T follicular helper cell (primary cell): ENCODE results near the gene VRTN.
"Not testable (repeated sequence)": the region's sequence is repeated elsewhere in the genome, so short reads cannot be mapped to it uniquely, and the experiment has no call there.

Source experiments
- DNase-seq: peaks from one replicate; pipeline ENCODE4 v3.0.0-alpha.2; 2020; ENCODE audit warnings: low read depth
- total RNA-seq, 2 experiments: gene quantifications; one replicate each; lab custom pipeline; 2026; lab: John Stamatoyannopoulos, UW

Gene VRTN, protein sequence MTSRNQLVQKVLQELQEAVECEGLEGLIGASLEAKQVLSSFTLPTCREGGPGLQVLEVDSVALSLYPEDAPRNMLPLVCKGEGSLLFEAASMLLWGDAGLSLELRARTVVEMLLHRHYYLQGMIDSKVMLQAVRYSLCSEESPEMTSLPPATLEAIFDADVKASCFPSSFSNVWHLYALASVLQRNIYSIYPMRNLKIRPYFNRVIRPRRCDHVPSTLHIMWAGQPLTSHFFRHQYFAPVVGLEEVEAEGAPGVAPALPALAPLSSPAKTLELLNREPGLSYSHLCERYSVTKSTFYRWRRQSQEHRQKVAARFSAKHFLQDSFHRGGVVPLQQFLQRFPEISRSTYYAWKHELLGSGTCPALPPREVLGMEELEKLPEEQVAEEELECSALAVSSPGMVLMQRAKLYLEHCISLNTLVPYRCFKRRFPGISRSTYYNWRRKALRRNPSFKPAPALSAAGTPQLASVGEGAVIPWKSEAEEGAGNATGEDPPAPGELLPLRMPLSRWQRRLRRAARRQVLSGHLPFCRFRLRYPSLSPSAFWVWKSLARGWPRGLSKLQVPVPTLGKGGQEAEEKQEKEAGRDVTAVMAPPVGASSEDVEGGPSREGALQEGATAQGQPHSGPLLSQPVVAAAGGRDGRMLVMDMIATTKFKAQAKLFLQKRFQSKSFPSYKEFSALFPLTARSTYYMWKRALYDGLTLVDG
- total RNA-seq = 0 reads per million in 2 experiments

GRCh38 chr14:74348241-74348734, at the start of gene VRTN:
VRTN (plus strand) TSS chr14:74348471; CDS start chr14:74356784, 8,313 bp downstream.
- no peak for DNase-seq

- no peak for DNase-seq
Measured at GRCh38 chr14:74299061-74299545, 49.2 kb upstream of the VRTN start.

GRCh38 chr14:74301594-74302151, 46.6 kb upstream of the VRTN start:
- no peak for DNase-seq

- no peak for DNase-seq
Measured at GRCh38 chr14:74302152-74302628, 46.1 kb upstream of the VRTN start.

GRCh38 chr14:74302634-74303569, 45.4 kb upstream of the VRTN start, which contains the start of gene ABCD4:
ABCD4 (minus strand) TSS chr14:74302934; CDS start chr14:74302912, 22 bp downstream.
- DNase-seq = peak; percentile 54

DNA sequence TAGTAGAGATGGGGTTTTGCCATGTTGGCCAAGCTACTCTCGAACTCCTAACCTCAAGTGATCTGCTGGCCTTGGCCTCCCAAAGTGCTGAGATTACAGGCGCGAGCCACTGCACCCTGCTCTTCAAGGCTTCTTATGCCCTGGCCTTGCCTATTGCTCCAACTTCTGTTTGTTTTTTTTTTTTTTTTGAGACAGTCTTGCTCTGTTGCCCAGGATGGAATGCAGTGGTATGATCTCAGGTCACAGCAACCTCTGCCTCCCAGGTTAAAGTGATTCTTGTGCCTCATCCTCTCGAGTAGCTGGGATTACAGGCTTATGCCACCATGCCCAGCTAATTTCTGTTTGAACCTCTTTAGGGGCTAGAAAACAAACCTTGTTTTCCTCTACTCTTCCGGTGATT, 39.6 kb upstream of the VRTN start:
- DNase-seq = no peak

- no peak for DNase-seq
Measured at GRCh38 chr14:74309125-74310022, 38.9 kb upstream of the VRTN start.

DNA sequence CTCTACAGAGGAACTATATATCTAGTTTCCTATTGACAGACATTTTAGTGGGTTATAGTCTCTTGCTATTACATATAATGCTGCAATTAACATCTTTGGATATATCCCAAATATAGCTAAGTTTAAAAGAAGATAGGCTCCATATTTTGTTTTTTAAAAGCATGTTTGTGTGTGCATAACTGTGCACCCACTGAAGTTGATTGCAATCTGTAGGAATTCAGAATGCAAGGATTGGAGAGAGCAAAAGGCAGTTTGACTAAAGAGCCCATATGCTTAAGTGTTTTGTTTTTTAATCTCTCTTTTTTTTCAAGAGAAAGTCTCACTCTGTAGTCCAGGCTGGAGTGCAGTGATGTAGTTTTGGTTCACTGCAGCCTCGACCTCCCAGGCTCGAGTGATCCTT, 36.1 kb upstream of the VRTN start:
- no peak for DNase-seq

DNA sequence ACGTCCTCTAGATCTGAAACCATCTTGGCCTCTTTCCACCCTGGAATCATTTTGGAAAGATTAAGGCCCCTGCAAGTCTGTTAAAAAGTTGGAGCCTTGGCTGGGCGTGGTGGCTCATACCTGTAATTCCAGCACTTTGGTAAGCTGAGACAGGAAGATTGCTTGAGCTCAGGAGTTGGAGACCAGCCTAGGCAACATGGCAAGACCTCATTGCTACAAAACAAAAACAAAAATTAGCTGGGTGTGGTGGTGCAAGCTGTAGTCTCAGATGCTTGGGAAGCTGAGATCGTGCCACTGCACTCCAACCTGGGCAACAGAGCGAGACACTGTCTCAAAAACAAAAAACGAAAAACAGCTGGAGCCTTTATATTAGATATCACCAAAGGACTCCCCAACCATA, 34.7 kb upstream of the VRTN start:
- no peak for DNase-seq

DNA sequence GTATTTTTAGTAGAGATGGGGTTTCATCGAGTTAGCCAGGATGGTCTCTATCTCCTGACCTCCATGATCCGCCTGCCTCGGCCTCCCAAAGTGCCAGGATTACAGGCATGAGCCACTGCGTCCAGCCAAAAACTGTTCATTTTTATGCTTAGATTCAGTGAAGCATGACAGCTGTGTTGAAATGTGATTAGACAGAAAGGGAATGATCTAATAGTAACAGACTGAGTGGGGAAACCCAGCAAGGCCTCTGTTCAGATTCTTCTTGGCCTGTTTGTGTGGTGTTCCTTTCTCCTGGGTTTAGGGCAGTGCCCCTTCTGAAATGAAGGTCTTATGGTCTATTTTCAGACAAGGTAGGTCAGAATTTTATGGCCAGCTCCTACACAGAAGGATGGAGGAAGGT, 33.7 kb upstream of the VRTN start:
- DNase-seq = no peak

DNA sequence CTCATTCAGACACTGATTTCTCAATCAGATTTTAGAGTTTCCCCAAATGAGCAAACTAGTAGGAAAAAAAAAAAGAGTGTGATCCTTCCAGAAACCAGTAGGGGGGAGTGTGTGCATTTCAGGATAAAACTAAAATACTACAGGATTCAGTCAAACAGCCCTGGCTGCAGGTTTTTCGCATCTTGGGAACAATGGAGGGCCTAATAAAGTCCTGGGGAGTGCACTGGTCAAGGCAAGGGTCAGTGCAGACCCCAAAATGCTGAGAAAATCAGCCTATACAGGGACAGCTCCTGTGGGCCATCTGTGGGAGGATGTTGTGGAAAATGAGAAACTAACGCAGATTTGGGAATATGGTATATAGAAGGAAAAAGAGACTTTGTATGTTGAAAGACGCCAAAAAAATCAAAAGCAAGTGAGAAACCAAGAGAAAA, 23.3 kb upstream of the VRTN start:
- no peak for DNase-seq

- DNase-seq = no peak
Measured at GRCh38 chr14:74325446-74325845, 22.8 kb upstream of the VRTN start.

DNA sequence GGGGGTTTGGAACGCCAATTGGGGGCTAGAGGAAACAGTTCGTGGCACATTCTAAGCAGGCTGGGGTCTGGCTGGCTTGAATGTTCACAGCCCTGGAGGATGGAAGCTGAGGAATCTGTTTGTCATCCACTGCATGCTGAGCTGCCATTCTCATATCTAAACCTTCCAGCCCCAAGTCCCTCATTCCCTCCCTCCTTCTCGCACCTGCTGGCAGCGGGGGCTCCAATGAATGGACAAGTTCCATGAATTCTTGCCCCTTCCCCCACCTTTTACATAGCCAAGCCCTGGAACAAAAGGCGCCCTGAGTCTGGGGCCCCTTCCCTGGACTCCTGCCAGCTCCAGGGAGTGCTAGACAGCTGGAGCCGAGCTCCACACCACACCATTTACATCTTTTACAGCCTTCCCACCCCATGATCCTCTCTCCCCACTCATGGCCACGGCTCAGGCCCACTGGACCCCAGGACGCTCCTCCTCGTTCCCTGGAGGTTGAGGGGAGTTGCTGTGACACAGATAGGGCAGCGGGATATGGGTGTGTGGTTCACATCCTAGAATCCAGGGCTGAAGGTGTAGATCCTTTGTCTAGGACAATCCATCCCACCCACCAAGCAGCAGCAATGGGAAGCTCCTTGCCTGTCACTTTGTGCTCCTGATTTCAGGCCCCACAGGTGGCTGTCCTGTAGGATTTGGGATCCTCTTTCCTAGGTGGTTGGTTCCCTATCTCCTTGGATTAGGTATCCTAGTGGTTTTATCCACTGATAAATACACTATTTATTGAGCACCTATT, 21.7 kb upstream of the VRTN start:
- DNase-seq = no peak

DNA sequence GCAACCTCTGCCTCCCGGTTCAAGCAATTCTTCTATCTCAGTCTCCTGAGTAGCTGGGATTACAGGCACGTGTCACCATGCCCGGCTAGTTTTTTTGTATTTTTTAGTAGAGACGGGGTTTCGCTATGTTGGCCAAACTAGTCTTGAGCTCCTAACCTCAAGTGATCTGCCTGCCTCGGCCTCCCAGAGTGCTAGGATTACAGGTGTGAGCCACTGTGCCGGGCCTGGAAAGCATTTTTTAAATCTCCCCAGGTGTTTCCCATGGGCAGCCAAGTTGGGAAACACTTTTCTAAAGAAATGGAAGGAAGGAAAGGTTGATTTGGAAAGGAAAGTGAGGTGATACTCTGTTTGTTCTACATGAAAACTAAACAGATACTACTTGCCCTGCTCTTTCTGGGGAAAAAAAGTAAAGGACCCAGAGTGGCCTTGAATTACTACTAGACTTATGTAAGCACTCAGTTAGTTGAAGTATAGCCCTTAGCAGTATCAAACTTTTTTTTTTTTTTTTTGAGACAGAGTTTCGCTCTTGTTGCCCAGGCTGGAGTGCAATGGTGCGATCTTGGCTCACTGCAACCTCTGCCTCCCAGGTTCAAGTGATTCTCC, 18.2 kb upstream of the VRTN start:
- DNase-seq = not testable (repeated sequence)

DNA sequence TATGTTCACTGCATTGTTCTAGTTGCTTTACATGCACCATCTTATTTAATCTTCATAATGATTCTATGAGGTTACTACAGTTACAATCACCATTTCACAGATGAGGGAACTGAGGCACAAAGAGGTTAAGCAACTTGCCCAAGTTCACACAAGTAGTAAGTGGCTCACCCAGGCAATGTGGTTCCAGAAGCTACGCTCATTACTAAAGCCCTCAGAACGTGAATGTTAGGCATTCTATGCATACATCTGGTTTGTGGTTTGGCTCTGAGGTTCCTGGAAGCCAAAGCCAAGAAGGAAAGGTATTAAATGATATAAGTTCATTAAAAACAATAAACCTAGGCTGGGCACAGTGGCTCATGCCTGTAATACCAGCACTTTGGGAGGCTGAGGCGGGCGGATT, 14.4 kb upstream of the VRTN start:
- no peak for DNase-seq

DNA sequence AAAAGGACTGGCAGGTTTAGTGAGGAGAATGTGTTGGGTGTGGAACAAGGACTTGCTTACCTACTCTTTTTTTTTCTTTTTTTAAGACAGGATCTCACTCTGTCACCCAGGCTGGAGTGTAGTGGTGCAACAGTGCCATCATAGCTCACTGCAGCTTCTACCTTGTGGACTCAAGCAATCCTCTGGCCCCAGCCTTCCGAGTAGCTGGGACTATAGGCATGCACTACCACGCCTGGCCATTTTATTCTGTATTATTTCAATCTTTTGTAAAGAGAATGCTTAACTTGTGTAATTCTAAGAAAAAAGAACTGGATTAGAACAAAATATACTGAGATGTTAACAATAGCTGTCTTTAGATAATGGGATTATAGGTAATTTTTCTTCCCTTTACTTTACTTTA, 1.9 kb upstream of the VRTN start:
- DNase-seq = no peak

DNA sequence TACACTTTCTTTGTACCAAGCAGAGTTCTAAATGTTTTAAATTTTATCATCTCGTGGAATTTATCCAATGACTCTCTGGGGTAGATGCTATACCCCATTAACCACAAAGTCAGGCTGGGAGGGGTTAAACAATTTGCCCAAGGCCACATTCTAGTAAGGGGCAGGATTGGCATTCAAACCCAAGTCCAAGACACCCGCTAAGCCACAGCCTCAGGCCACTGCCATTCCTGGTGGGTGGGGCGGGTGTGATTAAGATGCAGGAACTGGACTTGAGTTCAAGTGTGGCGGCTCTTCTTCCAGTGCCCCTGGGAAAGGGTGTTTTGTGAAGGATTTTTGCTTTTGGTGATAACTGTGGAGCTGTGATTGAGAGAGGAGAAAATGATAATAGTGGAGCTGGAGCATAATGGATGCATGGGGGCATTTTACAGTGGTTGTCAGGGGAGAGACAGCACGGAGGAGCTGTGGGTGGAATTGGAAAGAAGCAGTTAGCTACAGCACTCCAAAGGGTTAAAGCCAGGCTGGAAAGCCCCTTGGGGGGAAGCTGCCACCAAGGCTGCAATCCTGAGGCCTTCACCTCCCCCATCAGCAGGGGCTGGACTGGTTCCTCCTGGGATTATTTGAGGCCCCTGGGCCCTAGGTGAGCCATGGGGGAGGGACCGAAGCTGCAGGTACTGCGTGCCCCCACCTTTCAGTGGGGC, 1.0 kb upstream of the VRTN start:
- DNase-seq = no peak

DNA sequence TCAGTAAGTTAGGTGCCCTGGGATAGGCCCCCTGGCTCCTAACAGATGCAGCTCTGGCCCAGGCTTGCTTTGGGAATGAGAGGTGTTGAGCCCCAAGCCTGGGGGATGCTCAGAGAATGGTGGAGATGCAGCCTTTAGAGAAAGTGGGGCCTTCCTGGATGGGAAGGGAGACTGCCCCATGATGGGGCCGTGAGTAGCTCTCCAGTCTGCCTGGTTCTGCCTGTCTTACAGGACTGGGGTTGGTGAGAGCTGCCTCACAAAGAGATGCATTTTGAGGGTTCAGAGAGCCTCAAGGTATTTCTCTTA, 523 bp upstream of the VRTN start:
- no peak for DNase-seq
